Astrocyte (in vitro differentiated cells and primary cell): ENCODE data around the gene ACYP2. TPM values are rescaled to one million over a fixed set of nuclear protein-coding genes. Genes with fewer than 3 reads are reported as not detected.

Experiments
- DNase-seq: peaks from one replicate; pipeline ENCODE4 v3.0.0-alpha.2; 2010; ENCODE audit warnings: low read depth
- FAIRE-seq: peaks from 2 replicates; lab custom pipeline; 2011; peaks lifted over from hg19 to GRCh38; lab: Jason Lieb, UNC
- H2AFZ ChIP-seq: 2 replicates; pipeline ENCODE4 v1.6.0; 2012; ENCODE audit warnings: low read depth, low read length, inconsistent platforms
- H3K27ac ChIP-seq: 2 replicates; pipeline ENCODE4 v1.5.1; 2011; ENCODE audit warnings: low read depth, low read length, inconsistent platforms
- H3K27me3 ChIP-seq: 2 replicates; pipeline ENCODE4 v1.6.0; 2011; ENCODE audit warnings: low read length, inconsistent platforms; ENCODE audit not compliant: insufficient read depth
- H3K36me3 ChIP-seq: 2 replicates; pipeline ENCODE4 v1.5.1; 2011; ENCODE audit warnings: low read length, inconsistent platforms; ENCODE audit not compliant: insufficient read depth
- H3K4me1 ChIP-seq: 2 replicates; pipeline ENCODE4 v1.5.1; 2011; ENCODE audit warnings: low read length, inconsistent platforms; ENCODE audit not compliant: insufficient read depth
- H3K4me2 ChIP-seq: 2 replicates; pipeline ENCODE4 v1.6.0; 2012; ENCODE audit warnings: low read length, inconsistent platforms
- H3K4me3 ChIP-seq: 2 replicates; pipeline ENCODE4 v1.5.1; 2011; ENCODE audit warnings: low read depth, mild to moderate bottlenecking, low read length, inconsistent platforms; ENCODE audit not compliant: insufficient read depth
- H3K79me2 ChIP-seq: 2 replicates; pipeline ENCODE4 v1.6.0; 2012; ENCODE audit warnings: mild to moderate bottlenecking, low read length, inconsistent platforms; ENCODE audit not compliant: insufficient read depth
- H3K9ac ChIP-seq: 2 replicates; pipeline ENCODE4 v1.6.0; 2012; ENCODE audit warnings: mild to moderate bottlenecking, low read length, inconsistent platforms
- H3K9me3 ChIP-seq: 2 replicates; pipeline ENCODE4 v1.5.1; 2012; ENCODE audit warnings: low read depth, mild to moderate bottlenecking, low read length, inconsistent platforms; ENCODE audit not compliant: insufficient read depth
- H4K20me1 ChIP-seq: 2 replicates; pipeline ENCODE4 v1.6.0; 2012; ENCODE audit warnings: low read length, inconsistent platforms; ENCODE audit not compliant: insufficient read depth
- H3K27ac Mint-ChIP-seq: one replicate; pipeline ENCODE4 v1.8.0; 2021; ENCODE audit warnings: mild to moderate bottlenecking, mixed read lengths; ENCODE audit not compliant: unreplicated experiment
- H3K27me3 Mint-ChIP-seq: one replicate; pipeline ENCODE4 v1.8.0; 2021; ENCODE audit warnings: low read depth, mixed read lengths; ENCODE audit not compliant: unreplicated experiment
- H3K36me3 Mint-ChIP-seq: one replicate; pipeline ENCODE4 v1.8.0; 2021; ENCODE audit warnings: low read depth, mixed read lengths; ENCODE audit not compliant: unreplicated experiment
- H3K4me1 Mint-ChIP-seq: one replicate; pipeline ENCODE4 v1.8.0; 2021; ENCODE audit warnings: low read depth, mixed read lengths; ENCODE audit not compliant: unreplicated experiment
- H3K4me3 Mint-ChIP-seq: one replicate; pipeline ENCODE4 v1.8.0; 2021; ENCODE audit warnings: mild to moderate bottlenecking, moderate library complexity, mixed read lengths; ENCODE audit not compliant: unreplicated experiment
- H3K9me3 Mint-ChIP-seq: one replicate; pipeline ENCODE4 v1.8.0; 2021; ENCODE audit warnings: mild to moderate bottlenecking, mixed read lengths; ENCODE audit not compliant: unreplicated experiment
- CTCF ChIP-seq: IDR thresholded peaks from 2 replicates; pipeline ENCODE4 v1.5.1; 2011; ENCODE audit warnings: low read depth, mild to moderate bottlenecking, inconsistent platforms, low read length, moderate library complexity; ENCODE audit not compliant: insufficient read depth
- EZH2 ChIP-seq: IDR thresholded peaks from 2 replicates; pipeline ENCODE4 v1.6.1; 2012; ENCODE audit warnings: mild to moderate bottlenecking, low read length, inconsistent platforms; ENCODE audit not compliant: insufficient read depth
- total RNA-seq: library from RNA; stranded (reverse); gene quantifications from 2 replicates; pipeline ENCODE4 v1.2.1, GENCODE V29; 2021

The ACYP2 gene
- total RNA-seq, 1 donor from 2014 or later = 6.8 TPM

GRCh38 chr2:54206596-54206995, 91.2 kb downstream of the ACYP2 start:
- no peaks in the 10 kb centered on the region for H3K36me3 Mint-ChIP-seq

GRCh38 chr2:54207666-54208195, 92.3 kb downstream of the ACYP2 start:
- Histone ChIP-seq H3K4me3 (no peak overlapping the region), H3K9ac (peak overlapping the region; percentile 30), H3K4me1 (peaks cover 28% of the 10 kb centered on the region), H3K9me3 (no peaks in the 10 kb centered on the region), H2AFZ (no peak overlapping the region), H3K27ac (peak overlapping the region; percentile 51), H4K20me1 (no peaks in the 10 kb centered on the region), H3K27me3 (no peaks in the 10 kb centered on the region), H3K36me3 (no peaks in the 10 kb centered on the region), H3K4me2 (peak overlapping the region; percentile 58), H3K79me2 (no peaks in the 10 kb centered on the region)
- Mint-ChIP-seq H3K9me3 (no peaks in the 10 kb centered on the region), H3K27me3 (no peaks in the 10 kb centered on the region), H3K27ac (peak overlapping the region; percentile 41), H3K4me3 (no peak overlapping the region), H3K36me3 (no peaks in the 10 kb centered on the region), H3K4me1 (peaks cover 32% of the 10 kb centered on the region)
- TF ChIP-seq EZH2 = no peak
- no peak for TF ChIP-seq CTCF
- DNase-seq (peak; percentile 41), FAIRE-seq (peak; percentile 5)

More at GRCh38 chr2:54206596-54206995, 91.2 kb downstream of the ACYP2 start:
- H3K27ac ChIP-seq = no peak overlapping the region
- H3K36me3 ChIP-seq = no peaks in the 10 kb centered on the region
- no peaks in the 10 kb centered on the region for H3K9me3 Mint-ChIP-seq
- H3K4me1 ChIP-seq = peaks cover 22% of the 10 kb centered on the region
- FAIRE-seq (no peak), DNase-seq (no peak)
- H4K20me1 ChIP-seq = no peaks in the 10 kb centered on the region
- H3K4me3 ChIP-seq = no peak overlapping the region
- H3K4me3 Mint-ChIP-seq = no peak overlapping the region
- no peak overlapping the region for H3K27ac Mint-ChIP-seq
- no peak overlapping the region for H3K9ac ChIP-seq
- no peak overlapping the region for H3K4me2 ChIP-seq
- peaks cover 23% of the 10 kb centered on the region for H3K4me1 Mint-ChIP-seq
- no peaks in the 10 kb centered on the region for H3K27me3 ChIP-seq
- no peaks in the 10 kb centered on the region for H3K27me3 Mint-ChIP-seq
- TF ChIP-seq CTCF (peak; percentile 53), EZH2 (no peak)
- no peak overlapping the region for H2AFZ ChIP-seq
- no peaks in the 10 kb centered on the region for H3K9me3 ChIP-seq
- no peaks in the 10 kb centered on the region for H3K79me2 ChIP-seq

- H3K4me1 Mint-ChIP-seq = peaks cover 32% of the 10 kb centered on the region
- peak overlapping the region; percentile 62 for H3K27ac Mint-ChIP-seq
- no peaks in the 10 kb centered on the region for H3K27me3 Mint-ChIP-seq
- Histone ChIP-seq H3K9me3 (no peaks in the 10 kb centered on the region), H3K4me1 (peaks cover 28% of the 10 kb centered on the region), H3K4me2 (peak overlapping the region; percentile 58), H3K79me2 (no peaks in the 10 kb centered on the region), H3K27ac (peak overlapping the region; percentile 51), H3K4me3 (no peak overlapping the region), H4K20me1 (no peaks in the 10 kb centered on the region), H3K36me3 (no peaks in the 10 kb centered on the region), H2AFZ (no peak overlapping the region), H3K9ac (peak overlapping the region; percentile 30), H3K27me3 (no peaks in the 10 kb centered on the region)
- FAIRE-seq (peak; percentile 32), DNase-seq (peak; percentile 59)
- H3K36me3 Mint-ChIP-seq = no peaks in the 10 kb centered on the region
- H3K4me3 Mint-ChIP-seq = no peak overlapping the region
- TF ChIP-seq EZH2 (no peak), CTCF (no peak)
- no peaks in the 10 kb centered on the region for H3K9me3 Mint-ChIP-seq
Measured at GRCh38 chr2:54208364-54209240, 93.2 kb downstream of the ACYP2 start.
